Muscle of leg (tissue), 11 donors: ENCODE measurements around the gene NR2C1. TPM values are rescaled to one million over a fixed set of nuclear protein-coding genes. Genes with fewer than 3 reads are reported as not detected.

Source experiments
- DNase-seq: peaks from one replicate; pipeline ENCODE4 v3.0.0; 2013
- H3K27ac ChIP-seq: one replicate; pipeline ENCODE4 v1.5.1; 2013; ENCODE audit warnings: mild to moderate bottlenecking, low read length, control low read depth
- H3K27me3 ChIP-seq: one replicate; pipeline ENCODE4 v1.6.1; 2013; ENCODE audit warnings: low read length; ENCODE audit not compliant: control insufficient read depth, insufficient read depth
- H3K36me3 ChIP-seq: one replicate; pipeline ENCODE4 v1.6.1; 2013; ENCODE audit warnings: low read length; ENCODE audit not compliant: control insufficient read depth, insufficient read depth
- H3K4me1 ChIP-seq: one replicate; pipeline ENCODE4 v1.6.1; 2013; ENCODE audit warnings: low read length; ENCODE audit not compliant: control insufficient read depth, insufficient read depth
- H3K4me3 ChIP-seq: one replicate; pipeline ENCODE4 v1.5.1; 2013; ENCODE audit warnings: low read length, control low read depth
- H3K9me3 ChIP-seq: replicated peaks from 2 replicates; pipeline ENCODE4 v1.6.1; 2013; ENCODE audit warnings: low read depth, low read length; ENCODE audit not compliant: control insufficient read depth
- WGBS: methylation state at CpG from one replicate; pipeline ENCODE4 v1.1.5; 2013; ENCODE audit warnings: missing lambda C conversion rate; ENCODE audit not compliant: insufficient coverage; 5-methylcytosine and 5-hydroxymethylcytosine counted together
- polyA plus RNA-seq, 8 donors: library from polyadenylated mRNA; unstranded; fragments of 120-200 nt; gene quantifications; one replicate each; pipeline versions ENCODE4 v1.2.1 to v1.2.3, GENCODE V29; 2013; ENCODE audit warnings: inconsistent platforms in 1 of 8, low replicate concordance in 1 of 8; ENCODE audit not compliant: insufficient read length in 8 of 8, insufficient read depth in 1 of 8
- total RNA-seq: library from RNA; stranded (reverse); fragments of 120-200 nt; gene quantifications from one replicate; pipeline ENCODE4 v1.2.4, GENCODE V29; 2013

The NR2C1 gene
- total and polyA plus RNA-seq, 9 donors: 31.5 to 38.5 (median 32.6) TPM

DNA sequence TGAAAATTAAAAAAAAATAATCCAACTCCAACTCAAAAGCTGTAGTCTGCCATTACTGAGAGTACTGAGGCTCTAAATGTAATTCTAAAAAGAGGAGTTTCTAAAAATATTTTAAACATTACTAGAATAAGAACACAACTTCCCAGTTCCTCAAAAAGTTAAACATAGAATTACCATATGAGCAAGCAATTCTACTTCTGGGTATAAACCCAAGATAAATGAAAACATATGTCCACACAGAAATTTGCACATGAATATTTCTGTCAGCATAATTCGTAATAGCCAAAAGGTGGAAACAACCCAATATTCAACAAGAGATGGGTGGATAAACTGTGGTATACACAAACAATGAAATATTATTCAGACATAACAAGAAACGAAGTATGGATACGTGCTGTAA is 15.0 kb upstream of the NR2C1 start:
- H3K27me3 ChIP-seq: no peaks in the 10 kb centered on the region
- WGBS: no CpG with 5 or more reads among the region's 3 CpGs
- peak overlapping the region; percentile 50 for H3K27ac ChIP-seq
- H3K4me3 ChIP-seq: no peak overlapping the region
- H3K4me1 ChIP-seq: peaks cover 4% of the 10 kb centered on the region
- DNase-seq: peak; percentile 51
- H3K36me3 ChIP-seq: peaks cover 4% of the 10 kb centered on the region
- H3K9me3 ChIP-seq: no peaks in the 10 kb centered on the region

DNA sequence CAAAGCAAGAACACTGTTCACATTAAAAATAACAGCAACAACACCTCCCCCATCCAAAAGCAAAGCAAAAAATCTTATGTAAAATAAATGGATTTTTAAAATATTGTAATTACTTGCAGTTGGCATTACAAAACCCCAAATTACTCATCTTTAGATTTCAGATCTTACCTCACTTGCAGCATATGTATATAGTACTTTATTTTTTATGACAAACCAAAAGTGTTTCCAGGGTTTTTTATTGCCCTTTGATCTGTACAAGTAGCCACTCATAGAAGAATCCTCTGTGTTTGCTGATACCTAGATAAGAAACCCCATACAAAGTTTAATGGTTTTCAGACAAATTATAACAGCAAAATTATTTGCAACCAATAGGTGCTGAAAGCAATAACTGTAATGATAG is 12.2 kb upstream of the NR2C1 start:
- Histone ChIP-seq H3K27me3 (no peaks in the 10 kb centered on the region), H3K9me3 (no peaks in the 10 kb centered on the region), H3K27ac (no peak overlapping the region), H3K4me3 (no peak overlapping the region), H3K4me1 (peaks cover 4% of the 10 kb centered on the region), H3K36me3 (no peaks in the 10 kb centered on the region)
- no peak for DNase-seq

DNA sequence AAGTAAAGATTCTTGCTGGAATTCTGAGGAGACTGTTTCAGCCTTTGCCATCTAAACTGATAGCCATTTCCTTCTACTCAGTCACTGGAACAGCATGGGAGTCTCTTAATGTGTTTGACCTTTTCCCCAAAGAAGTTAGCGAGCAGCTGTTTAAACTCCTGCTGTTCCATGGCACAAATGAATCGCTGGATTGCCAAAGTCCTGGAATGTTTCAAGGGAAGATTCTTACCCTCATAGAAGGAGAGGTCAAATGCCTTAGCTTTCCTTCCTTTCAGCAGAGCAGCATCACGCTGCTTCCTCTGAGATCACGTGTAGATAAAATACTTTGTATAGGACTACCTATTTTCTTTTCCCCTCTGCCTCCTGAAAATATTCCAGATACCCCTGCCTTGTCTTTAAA is 10.5 kb upstream of the NR2C1 start:
- Histone ChIP-seq H3K4me1 (peaks cover 4% of the 10 kb centered on the region), H3K9me3 (no peaks in the 10 kb centered on the region), H3K27me3 (no peaks in the 10 kb centered on the region), H3K4me3 (no peak overlapping the region), H3K27ac (no peak overlapping the region), H3K36me3 (no peaks in the 10 kb centered on the region)
- WGBS: 18% methylated on average over 2 of the region's 4 CpGs
- DNase-seq: peak; percentile 70

DNA sequence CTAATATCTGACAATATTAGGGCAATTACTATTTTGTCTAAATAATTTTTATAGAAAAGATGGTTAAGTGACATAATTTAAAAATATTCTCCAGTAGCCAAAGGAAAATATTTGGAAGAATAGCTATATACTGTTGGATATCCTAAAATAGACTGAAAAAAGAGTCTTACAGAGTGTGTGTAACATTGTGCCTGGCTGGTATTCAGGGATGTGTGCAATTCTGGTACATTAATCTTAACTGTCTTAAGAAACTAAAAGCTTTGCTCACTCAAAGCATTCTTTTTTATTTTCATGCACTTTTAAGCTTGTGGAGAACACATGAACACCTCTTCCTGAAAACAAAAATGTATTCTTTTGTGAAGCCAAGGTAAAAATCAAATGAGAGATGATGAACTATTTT is 10.1 kb upstream of the NR2C1 start:
- H3K27ac ChIP-seq: no peak overlapping the region
- H3K27me3 ChIP-seq: no peaks in the 10 kb centered on the region
- H3K4me3 ChIP-seq: no peak overlapping the region
- no peaks in the 10 kb centered on the region for H3K36me3 ChIP-seq
- no peak for DNase-seq
- no peaks in the 10 kb centered on the region for H3K9me3 ChIP-seq
- H3K4me1 ChIP-seq: peaks cover 4% of the 10 kb centered on the region

DNA sequence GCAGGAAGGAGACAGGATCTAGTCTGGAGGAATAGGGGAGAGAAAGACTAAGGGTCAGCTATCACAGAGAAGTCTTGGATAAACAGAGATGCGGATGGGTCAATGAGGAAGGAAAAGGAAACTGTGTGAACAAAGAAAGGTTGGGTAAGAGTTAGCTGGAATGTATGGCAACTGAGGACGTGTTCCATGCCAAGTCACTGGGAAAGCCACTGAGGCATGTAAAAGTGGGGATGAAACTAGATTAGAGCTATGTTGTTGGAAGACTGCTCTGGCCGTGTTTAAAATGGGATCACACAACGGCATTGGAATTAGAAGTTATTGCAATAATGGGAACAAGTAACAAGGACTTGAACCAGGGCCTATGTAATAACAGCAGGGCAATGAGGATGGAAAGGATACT is 3.9 kb upstream of the NR2C1 start:
- Histone ChIP-seq H3K27me3 (no peaks in the 10 kb centered on the region), H3K4me3 (no peak overlapping the region), H3K27ac (no peak overlapping the region), H3K4me1 (no peaks in the 10 kb centered on the region), H3K36me3 (no peaks in the 10 kb centered on the region), H3K9me3 (no peaks in the 10 kb centered on the region)
- WGBS: 69% methylated on average over 4 of the region's 4 CpGs
- no peak for DNase-seq

DNA sequence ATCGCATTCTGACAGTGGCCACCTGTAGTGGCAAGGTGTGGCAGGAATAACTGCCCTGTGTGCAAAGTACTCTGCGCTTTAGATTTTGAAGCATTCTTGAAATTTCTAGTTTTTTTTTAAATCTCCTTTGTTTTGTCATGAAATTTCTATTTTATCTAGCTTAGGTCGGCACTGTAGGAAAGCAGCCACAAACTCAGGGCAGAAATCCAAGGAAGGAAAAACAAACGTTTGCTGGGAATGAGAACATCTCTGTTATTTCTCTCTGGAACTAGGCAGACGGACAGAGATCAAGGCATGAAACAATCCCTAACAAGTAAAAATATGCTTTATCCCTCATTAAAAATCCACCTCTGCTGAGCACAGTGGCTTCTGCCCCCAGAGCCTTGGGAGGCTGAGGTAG is 1.3 kb upstream of the NR2C1 start:
- Histone ChIP-seq H3K4me1 (peaks cover 4% of the 10 kb centered on the region), H3K36me3 (no peaks in the 10 kb centered on the region), H3K27me3 (no peaks in the 10 kb centered on the region), H3K27ac (no peak overlapping the region), H3K4me3 (no peak overlapping the region), H3K9me3 (no peaks in the 10 kb centered on the region)
- no CpG with 5 or more reads among the region's 5 CpGs for WGBS
- peak; percentile 42 for DNase-seq

DNA sequence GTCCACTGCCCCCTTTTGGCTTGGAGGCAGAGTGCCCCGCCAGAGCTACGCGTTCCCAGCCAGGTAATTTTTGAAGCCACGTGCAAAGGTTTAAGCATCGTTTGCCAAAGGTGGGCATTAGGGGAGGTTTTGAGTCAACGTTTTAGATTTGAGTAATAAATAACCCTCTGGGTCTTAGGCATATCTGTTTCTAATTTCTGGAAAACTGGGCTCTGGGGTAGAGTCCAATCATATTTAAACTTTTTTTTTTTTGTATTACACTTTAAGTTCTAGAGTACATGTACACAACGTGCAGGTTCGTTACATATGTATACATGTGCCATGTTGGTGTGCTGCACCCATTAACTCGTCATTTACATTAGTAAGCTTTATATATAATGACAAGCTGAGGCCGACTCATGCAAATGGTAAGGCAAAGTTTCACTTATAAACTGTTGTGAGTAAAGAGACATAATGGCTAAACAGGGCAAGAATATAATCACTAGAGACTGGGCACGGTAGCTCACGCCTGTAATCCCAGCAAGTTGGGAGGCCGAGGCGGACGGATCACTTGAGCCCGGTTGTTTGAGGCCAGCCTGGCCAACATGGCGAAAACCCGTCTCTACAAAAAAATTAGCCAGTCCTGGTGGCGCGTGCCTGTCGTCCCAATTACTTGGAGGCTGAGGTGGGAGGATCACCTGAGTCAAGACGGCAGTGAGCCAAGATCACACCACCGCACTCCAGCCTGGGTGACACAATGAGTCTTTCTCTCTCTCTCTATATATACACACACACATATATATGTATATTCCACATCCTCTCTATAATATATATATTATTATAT is 491 bp upstream of the NR2C1 start:
- no peak for DNase-seq
- Histone ChIP-seq H3K9me3 (no peaks in the 10 kb centered on the region), H3K4me1 (peaks cover 4% of the 10 kb centered on the region), H3K27ac (no peak overlapping the region), H3K36me3 (no peaks in the 10 kb centered on the region), H3K4me3 (peak overlapping the region; percentile 80), H3K27me3 (no peaks in the 10 kb centered on the region)
- 72% methylated on average over 15 of the region's 23 CpGs for WGBS

DNA sequence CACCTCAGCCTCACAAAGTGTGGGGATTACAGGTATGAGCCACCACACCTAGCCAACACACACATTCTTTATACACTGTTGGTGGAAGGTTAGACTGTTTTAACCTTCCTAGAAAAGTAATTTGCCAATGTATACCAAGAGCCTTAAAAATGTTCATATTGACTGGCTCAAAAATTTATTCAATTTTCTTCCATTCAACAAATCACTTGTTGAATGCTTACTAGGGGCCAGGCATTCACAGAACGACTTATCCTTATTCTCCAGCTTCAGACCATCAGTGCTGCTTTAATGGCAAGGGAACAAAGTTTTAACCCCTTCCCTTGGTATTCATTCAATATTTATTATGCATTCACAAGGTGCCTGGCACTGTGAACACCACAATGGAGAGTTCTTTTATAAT is 3.0 kb downstream of the NR2C1 start:
- Histone ChIP-seq H3K27me3 (no peaks in the 10 kb centered on the region), H3K36me3 (peaks cover 5% of the 10 kb centered on the region), H3K9me3 (no peaks in the 10 kb centered on the region), H3K27ac (no peak overlapping the region), H3K4me1 (peaks cover 4% of the 10 kb centered on the region), H3K4me3 (no peak overlapping the region)
- no peak for DNase-seq
- no CpG with 5 or more reads among the region's 1 CpG for WGBS

DNA sequence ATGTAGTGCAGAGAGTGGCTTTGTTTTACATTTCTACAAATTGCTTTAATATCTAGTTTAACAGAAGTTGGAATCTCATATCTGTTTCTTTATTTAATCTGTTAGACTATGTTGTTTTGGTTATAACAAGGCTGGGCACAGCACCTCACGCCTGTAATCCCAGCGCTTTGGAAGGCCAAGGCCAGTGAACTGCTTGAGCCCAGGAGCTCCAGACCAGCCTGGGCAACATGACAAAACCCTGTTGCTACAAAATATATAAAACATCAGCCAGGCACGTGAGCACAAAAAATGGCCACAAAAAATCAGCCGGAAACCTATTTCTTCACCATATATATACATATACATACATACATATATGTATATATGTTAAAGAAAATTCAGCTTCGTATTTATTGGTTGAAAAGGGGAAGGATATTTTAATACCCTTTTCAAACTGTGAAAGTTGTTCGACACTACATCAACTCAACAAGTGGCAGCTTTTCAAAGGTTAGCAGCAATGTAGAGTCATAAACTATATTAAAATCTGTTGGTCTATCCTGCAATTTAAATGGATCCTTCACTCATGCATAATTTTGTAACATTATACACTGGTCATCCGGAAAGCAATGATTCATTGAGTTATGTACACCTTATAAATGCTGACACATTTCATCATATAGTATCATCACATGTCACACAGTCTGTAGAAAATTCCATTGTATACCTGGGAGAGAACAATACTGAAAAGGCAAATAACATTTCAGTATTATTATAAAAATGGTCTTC is 7.1 kb downstream of the NR2C1 start:
- Histone ChIP-seq H3K4me1 (no peaks in the 10 kb centered on the region), H3K36me3 (peaks cover 19% of the 10 kb centered on the region), H3K27ac (no peak overlapping the region), H3K4me3 (no peak overlapping the region), H3K27me3 (no peaks in the 10 kb centered on the region), H3K9me3 (no peaks in the 10 kb centered on the region)
- no CpG with 5 or more reads among the region's 7 CpGs for whole genome bisulfite sequencing
- no peak for DNase-seq

DNA sequence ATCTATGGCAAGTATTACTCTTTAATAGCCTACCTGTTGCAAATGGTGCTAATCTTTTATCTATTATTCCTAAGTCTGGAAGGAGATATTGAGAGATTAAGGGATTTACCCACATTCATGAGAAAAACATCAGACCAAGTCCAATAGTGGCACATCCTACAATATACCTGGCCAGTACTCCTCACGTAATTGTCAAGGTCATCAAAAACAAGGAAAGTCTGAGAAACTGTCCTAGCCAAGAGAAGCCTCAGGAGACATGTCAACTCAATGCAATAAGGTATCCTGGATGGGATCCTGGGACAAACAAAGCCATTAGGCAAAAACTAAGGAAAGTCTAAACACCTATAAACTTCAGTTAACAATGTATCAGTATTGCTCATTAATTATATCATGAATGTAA is 12.5 kb downstream of the NR2C1 start:
- no peak for DNase-seq
- Histone ChIP-seq H3K27me3 (no peaks in the 10 kb centered on the region), H3K4me1 (no peaks in the 10 kb centered on the region), H3K9me3 (no peaks in the 10 kb centered on the region), H3K36me3 (peaks cover 33% of the 10 kb centered on the region), H3K4me3 (no peak overlapping the region), H3K27ac (no peak overlapping the region)
- WGBS: 80% methylated on average over 1 of the region's 1 CpG
